Uterus (tissue), 2 donors: Measurements from ENCODE around the gene ZFR.

ENCODE experiments used
- CTCF ChIP-seq, 4 experiments: fragments of 200-600 bp in 2 of 4; fragments of 450-650 bp in 2 of 4; sonication (generic) in 2 of 4; IDR thresholded peaks; one replicate each; pipeline ENCODE4 v1.5.1; 2016 to 2019; ENCODE audit warnings: antibody characterized with exemption in 4 of 4, mild to moderate bottlenecking in 2 of 4, moderate library complexity in 1 of 4
- POLR2A ChIP-seq, 2 donors: fragments of 450-650 bp; IDR thresholded peaks; one replicate each; pipeline ENCODE4 v1.6.1; 2016; ENCODE audit warnings: antibody characterized with exemption in 2 of 2, mild to moderate bottlenecking in 1 of 2, moderate library complexity in 1 of 2

GRCh38 chr5:32308946-32309345 is 135.6 kb downstream of the ZFR start:
- TF ChIP-seq CTCF (IDR thresholded peaks at IDR 0.05) (no peak), POLR2A (IDR thresholded peaks at IDR 0.05) (no peak)
